Endothelial cell of umbilical vein (primary cell): ENCODE results near the gene RRH.

Source experiments
- EZH2 ChIP-seq: IDR thresholded peaks from 2 replicates; pipeline ENCODE4 v1.6.1; 2012; ENCODE audit warnings: borderline replicate concordance, low read depth, mild to moderate bottlenecking, moderate library complexity, low read length, inconsistent platforms; ENCODE audit not compliant: severe bottlenecking
- JUN ChIP-seq: IDR thresholded peaks from 2 replicates; pipeline ENCODE4 v1.6.1; 2011; ENCODE audit warnings: borderline replicate concordance, low read depth; ENCODE audit not compliant: insufficient read length, insufficient read depth
- MYC ChIP-seq: IDR thresholded peaks from one replicate; pipeline ENCODE4 v1.6.1; 2011; ENCODE audit warnings: mild to moderate bottlenecking, low read depth, low read length
- POLR2A ChIP-seq: IDR thresholded peaks from 2 replicates; pipeline ENCODE4 v1.6.1; 2012; ENCODE audit warnings: low read depth, mild to moderate bottlenecking, control low read depth, low read length
- POLR2AphosphoS5 ChIP-seq: IDR thresholded peaks from 2 replicates; pipeline ENCODE4 v1.6.1; 2012; ENCODE audit warnings: low read depth, mild to moderate bottlenecking, control low read depth, low read length, moderate library complexity; ENCODE audit not compliant: insufficient read depth
- TF ChIP-seq, protein P1 (sequence below), 2 donors: IDR thresholded peaks; 1 replicate in 1 of 2; 2 replicates in 1 of 2; pipeline ENCODE4 v1.5.1; 2011; ENCODE audit warnings: low read length in 2 of 2, mild to moderate bottlenecking in 2 of 2, moderate library complexity in 2 of 2, control low read depth in 1 of 2, inconsistent platforms in 1 of 2, low read depth in 1 of 2; ENCODE audit not compliant: insufficient read depth in 1 of 2; ENCODE audit errors: extremely low read depth in 1 of 2

DNA sequence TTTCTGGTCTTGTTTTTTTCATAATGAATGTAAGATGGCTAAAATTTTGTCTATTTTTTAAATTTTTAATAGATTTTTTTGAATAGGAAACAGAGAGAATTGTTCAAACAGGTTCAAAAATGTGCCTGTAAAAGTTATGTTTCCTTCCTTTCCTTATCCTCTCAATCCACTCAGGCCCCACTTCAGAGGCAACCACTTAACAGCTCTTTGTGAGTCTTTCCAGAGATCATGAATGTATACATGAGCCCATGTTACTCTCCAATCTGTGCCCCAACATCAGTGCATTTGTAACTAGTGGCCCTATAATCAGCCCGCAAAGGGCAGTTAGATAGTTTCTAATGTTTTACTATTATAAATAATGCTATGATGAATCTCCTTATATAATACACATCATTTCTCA is 40.0 kb upstream of the RRH start:
- TF ChIP-seq, protein P1, sequence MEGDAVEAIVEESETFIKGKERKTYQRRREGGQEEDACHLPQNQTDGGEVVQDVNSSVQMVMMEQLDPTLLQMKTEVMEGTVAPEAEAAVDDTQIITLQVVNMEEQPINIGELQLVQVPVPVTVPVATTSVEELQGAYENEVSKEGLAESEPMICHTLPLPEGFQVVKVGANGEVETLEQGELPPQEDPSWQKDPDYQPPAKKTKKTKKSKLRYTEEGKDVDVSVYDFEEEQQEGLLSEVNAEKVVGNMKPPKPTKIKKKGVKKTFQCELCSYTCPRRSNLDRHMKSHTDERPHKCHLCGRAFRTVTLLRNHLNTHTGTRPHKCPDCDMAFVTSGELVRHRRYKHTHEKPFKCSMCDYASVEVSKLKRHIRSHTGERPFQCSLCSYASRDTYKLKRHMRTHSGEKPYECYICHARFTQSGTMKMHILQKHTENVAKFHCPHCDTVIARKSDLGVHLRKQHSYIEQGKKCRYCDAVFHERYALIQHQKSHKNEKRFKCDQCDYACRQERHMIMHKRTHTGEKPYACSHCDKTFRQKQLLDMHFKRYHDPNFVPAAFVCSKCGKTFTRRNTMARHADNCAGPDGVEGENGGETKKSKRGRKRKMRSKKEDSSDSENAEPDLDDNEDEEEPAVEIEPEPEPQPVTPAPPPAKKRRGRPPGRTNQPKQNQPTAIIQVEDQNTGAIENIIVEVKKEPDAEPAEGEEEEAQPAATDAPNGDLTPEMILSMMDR (IDR thresholded peaks at IDR 0.05; ENCODE audit: extremely low read depth in 1 of 2, insufficient read depth in 1 of 2, low read depth in 1 of 2, low read length in 2 of 2), result no peak
- TF ChIP-seq MYC (no peak), EZH2 (no peak), JUN (no peak), POLR2A (no peak), POLR2AphosphoS5 (no peak)
